ENCODE measurements around the gene RNF212.

RNF212 gene

DNA sequence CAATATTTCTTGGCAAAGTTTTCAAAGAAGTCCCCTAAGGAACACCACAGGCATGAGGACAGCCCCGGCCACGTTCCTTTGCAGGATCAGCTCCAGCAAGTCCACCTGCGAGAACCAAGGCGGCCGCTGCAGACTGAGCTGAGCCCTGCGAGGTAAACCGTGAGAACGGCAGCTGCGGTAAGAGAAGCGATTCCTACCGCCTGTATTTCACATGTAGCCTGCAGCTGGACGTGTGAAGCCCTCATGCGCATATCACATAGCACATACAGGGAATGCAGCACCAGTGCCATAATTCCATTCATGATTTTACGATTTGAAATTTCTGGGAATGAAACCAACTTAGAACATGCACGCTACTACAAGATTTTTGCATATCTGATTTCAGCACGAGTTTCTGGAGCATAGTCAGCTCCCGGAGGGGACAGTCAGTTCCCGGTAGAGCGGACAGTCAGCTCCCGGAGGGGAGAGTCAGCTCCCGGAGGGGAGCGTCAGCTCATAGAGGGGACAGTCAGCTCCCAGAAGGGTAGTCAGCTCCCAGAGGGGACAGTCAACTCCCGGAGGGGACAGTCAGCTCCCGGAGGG is 60.2 kb downstream of the RNF212 start:
- no peaks in the 10 kb centered on the region for H3K27me3 ChIP-seq (ENCODE audit: control insufficient read depth, insufficient read depth, low read length)
- H3K4me1 ChIP-seq: no peaks in the 10 kb centered on the region
- TF ChIP-seq, protein P1, sequence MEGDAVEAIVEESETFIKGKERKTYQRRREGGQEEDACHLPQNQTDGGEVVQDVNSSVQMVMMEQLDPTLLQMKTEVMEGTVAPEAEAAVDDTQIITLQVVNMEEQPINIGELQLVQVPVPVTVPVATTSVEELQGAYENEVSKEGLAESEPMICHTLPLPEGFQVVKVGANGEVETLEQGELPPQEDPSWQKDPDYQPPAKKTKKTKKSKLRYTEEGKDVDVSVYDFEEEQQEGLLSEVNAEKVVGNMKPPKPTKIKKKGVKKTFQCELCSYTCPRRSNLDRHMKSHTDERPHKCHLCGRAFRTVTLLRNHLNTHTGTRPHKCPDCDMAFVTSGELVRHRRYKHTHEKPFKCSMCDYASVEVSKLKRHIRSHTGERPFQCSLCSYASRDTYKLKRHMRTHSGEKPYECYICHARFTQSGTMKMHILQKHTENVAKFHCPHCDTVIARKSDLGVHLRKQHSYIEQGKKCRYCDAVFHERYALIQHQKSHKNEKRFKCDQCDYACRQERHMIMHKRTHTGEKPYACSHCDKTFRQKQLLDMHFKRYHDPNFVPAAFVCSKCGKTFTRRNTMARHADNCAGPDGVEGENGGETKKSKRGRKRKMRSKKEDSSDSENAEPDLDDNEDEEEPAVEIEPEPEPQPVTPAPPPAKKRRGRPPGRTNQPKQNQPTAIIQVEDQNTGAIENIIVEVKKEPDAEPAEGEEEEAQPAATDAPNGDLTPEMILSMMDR (IDR thresholded peaks at IDR 0.05): no peak
- no peak overlapping the region for H2AFZ ChIP-seq
- no peaks in the 10 kb centered on the region for H3K9me3 ChIP-seq (ENCODE audit: control insufficient read depth, low read length)
- peak overlapping the region; percentile 14 for H3K4me2 ChIP-seq (ENCODE audit: low read length)
- no peak overlapping the region for H3K27ac ChIP-seq
- H3K36me3 ChIP-seq (ENCODE audit: control insufficient read depth, insufficient read depth, low read length): no peaks in the 10 kb centered on the region
- H3K9ac ChIP-seq: no peak overlapping the region
- H3K4me3 ChIP-seq (ENCODE audit: low read depth, low read length): no peak overlapping the region
- no peaks in the 10 kb centered on the region for H3K79me2 ChIP-seq

DNA sequence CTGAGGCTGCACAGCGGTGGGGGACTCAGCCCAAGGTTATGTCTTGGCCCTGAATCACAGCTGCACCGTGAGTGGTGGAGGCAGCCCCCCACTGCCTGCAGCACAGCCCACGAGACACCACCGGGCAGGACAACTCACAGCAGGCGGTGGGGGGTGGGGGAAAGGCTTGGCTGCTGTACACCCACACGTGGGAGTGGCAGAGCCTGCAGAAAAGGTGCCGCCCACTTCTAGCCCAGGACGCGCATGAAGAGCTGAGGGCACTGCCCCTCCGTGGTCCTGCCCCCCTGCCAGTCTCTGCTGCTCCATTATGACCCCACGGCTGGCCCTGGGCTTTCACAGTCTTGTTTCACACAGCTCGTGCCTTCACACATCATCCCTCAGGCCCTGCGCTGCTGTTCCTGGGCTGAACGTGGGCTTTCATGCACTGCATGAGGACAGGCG is 61.1 kb downstream of the RNF212 start:
- no peaks in the 10 kb centered on the region for H3K4me1 ChIP-seq
- TF ChIP-seq, protein P1 (IDR thresholded peaks at IDR 0.05): no peak
- H3K9ac ChIP-seq: no peak overlapping the region
- H3K4me2 ChIP-seq (ENCODE audit: low read length): no peak overlapping the region
- no peaks in the 10 kb centered on the region for H3K36me3 ChIP-seq (ENCODE audit: control insufficient read depth, insufficient read depth, low read length)
- H3K27me3 ChIP-seq (ENCODE audit: control insufficient read depth, insufficient read depth, low read length): no peaks in the 10 kb centered on the region
- H2AFZ ChIP-seq: no peak overlapping the region
- H3K79me2 ChIP-seq: no peaks in the 10 kb centered on the region
- H3K27ac ChIP-seq: no peak overlapping the region
- no peak overlapping the region for H3K4me3 ChIP-seq (ENCODE audit: low read depth, low read length)
- no peaks in the 10 kb centered on the region for H3K9me3 ChIP-seq (ENCODE audit: control insufficient read depth, low read length)

DNA sequence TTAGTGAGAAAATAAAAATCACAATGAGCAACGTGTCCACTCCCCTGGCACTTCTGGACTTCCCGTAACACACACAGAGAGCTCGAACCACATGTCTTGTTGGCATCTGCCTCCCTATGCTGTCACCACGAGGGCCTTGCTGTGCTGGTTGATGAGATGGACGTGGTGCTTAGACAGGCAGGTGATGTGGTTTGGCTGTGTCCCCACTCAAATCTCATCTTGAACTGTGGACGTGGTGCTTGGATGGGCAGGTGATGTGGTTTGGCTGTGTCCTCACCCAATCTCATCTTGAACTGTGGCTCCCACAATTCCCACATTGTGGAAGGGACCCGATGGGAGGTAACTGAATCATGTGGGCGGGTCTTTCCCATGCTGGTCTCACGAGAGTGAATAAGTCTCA is 61.9 kb downstream of the RNF212 start:
- TF ChIP-seq, protein P1 (IDR thresholded peaks at IDR 0.05): no peak
- Histone ChIP-seq H3K4me3 (ENCODE audit: low read depth, low read length) (no peak overlapping the region), H3K4me2 (ENCODE audit: low read length) (no peak overlapping the region), H3K27ac (no peak overlapping the region), H3K27me3 (ENCODE audit: control insufficient read depth, insufficient read depth, low read length) (no peaks in the 10 kb centered on the region), H3K36me3 (ENCODE audit: control insufficient read depth, insufficient read depth, low read length) (no peaks in the 10 kb centered on the region), H3K9me3 (ENCODE audit: control insufficient read depth, low read length) (no peaks in the 10 kb centered on the region), H3K79me2 (no peaks in the 10 kb centered on the region), H3K9ac (no peak overlapping the region), H2AFZ (no peak overlapping the region), H3K4me1 (no peaks in the 10 kb centered on the region)

GRCh38 chr4:1050486-1051213 is 62.7 kb downstream of the RNF212 start:
- Histone ChIP-seq H3K27me3 (ENCODE audit: control insufficient read depth, insufficient read depth, low read length) (no peaks in the 10 kb centered on the region), H3K27ac (no peak overlapping the region), H3K36me3 (ENCODE audit: control insufficient read depth, insufficient read depth, low read length) (no peaks in the 10 kb centered on the region), H3K9me3 (ENCODE audit: control insufficient read depth, low read length) (no peaks in the 10 kb centered on the region), H3K4me3 (ENCODE audit: low read depth, low read length) (no peak overlapping the region), H2AFZ (no peak overlapping the region), H3K4me1 (no peaks in the 10 kb centered on the region), H3K79me2 (no peaks in the 10 kb centered on the region), H3K4me2 (ENCODE audit: low read length) (no peak overlapping the region), H3K9ac (no peak overlapping the region)
- TF ChIP-seq, protein P1 (IDR thresholded peaks at IDR 0.05): no peak

GRCh38 chr4:1049591-1049905 is 63.8 kb downstream of the RNF212 start:
- no peak overlapping the region for H3K9ac ChIP-seq
- no peak overlapping the region for H2AFZ ChIP-seq
- H3K27ac ChIP-seq: no peak overlapping the region
- H3K4me1 ChIP-seq: no peaks in the 10 kb centered on the region
- no peaks in the 10 kb centered on the region for H3K9me3 ChIP-seq (ENCODE audit: control insufficient read depth, low read length)
- no peak overlapping the region for H3K4me2 ChIP-seq (ENCODE audit: low read length)
- TF ChIP-seq, protein P1 (IDR thresholded peaks at IDR 0.05): no peak
- H3K4me3 ChIP-seq (ENCODE audit: low read depth, low read length): no peak overlapping the region
- no peaks in the 10 kb centered on the region for H3K79me2 ChIP-seq
- H3K36me3 ChIP-seq (ENCODE audit: control insufficient read depth, insufficient read depth, low read length): no peaks in the 10 kb centered on the region
- H3K27me3 ChIP-seq (ENCODE audit: control insufficient read depth, insufficient read depth, low read length): peaks cover 4% of the 10 kb centered on the region
